Measurements from ENCODE around the gene MED31. TPM values are rescaled to one million over a fixed set of nuclear protein-coding genes. Genes with fewer than 3 reads are reported as not detected.
"Not testable (repeated sequence)": the region's sequence is repeated elsewhere in the genome, so short reads cannot be mapped to it uniquely, and the experiment has no call there.

Gene MED31
- total RNA-seq, 1 donor from 2014 or later = 19.1 TPM

DNA sequence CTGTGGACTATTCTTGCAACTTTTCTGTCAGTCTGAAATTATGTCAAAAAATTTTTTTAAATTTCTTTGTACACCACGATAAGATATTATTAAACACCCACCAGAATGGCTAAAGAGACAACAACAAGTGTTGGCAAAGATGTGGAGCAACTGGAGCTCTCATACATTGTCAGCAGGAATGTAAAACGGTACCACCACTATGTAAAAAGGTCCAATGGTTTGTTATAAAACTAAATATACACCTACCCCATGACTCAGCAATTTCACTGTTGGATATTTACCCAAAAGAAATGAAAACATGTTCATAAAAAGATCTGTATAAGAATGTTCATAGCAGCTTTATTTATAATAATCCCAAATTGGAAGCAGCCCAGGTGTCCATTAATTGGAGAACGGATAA is 18.1 kb downstream of the MED31 start:
- intact Hi-C loops (cut with micrococcal nuclease) = no loop called here

DNA sequence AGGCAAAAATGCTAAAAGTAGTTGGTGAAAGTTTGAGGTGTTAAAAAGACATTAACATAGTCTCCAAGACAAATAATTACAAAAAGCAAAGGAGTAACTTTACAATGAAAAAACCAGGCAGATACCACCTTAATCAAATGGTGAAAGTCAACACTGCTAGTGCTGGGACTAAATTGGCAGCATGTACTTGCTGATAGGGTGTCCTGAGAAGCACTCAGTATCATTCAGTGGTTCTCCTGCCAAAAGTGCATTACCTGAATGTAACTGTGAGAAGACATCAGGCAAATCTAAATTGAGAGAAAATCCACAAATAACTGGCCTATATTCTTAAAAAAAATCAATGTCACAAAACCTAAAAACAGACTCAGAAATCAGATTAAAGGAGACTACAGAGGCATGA is 18.9 kb downstream of the MED31 start:
- intact Hi-C loops (cut with micrococcal nuclease) = no loop called here

DNA sequence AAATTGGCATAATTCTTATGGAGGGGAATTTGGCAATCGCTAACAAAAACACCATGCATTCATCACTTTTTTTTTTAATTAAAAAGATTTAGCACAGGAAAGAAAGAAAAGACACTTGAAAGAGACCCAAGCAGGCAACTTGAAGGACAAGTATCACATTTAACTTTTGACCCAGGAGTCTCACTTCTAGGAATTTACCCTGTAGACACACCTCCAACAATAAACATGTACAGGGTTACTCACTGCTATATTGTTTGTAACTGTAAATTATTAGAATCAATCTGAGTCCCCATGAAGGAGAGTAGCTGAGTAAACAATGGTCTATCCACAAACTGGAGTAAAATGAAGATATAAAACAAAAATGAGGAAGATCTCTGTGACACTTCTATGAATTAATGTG is 21.0 kb downstream of the MED31 start:
- intact Hi-C loops (cut with micrococcal nuclease) = no loop called here

DNA sequence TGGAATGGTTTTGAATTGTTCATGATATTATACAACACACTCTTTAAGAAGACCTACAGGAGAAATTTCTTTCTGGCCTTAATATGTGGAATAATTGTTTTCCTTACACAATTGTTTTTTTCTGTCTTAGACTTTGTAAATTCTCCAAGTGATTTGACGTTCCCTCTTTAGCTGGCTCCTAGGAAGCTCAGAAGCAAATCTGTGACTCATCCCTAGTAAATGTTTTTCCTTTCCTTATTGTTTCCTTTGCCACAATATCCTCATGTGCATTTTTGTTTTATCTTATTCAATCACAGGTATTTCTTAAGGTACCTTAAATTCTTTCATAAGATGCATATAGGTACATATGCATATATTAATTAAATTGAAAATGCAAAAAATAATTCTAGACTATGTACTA is 24.4 kb downstream of the MED31 start:
- intact Hi-C loops (cut with micrococcal nuclease) = no loop called here

DNA sequence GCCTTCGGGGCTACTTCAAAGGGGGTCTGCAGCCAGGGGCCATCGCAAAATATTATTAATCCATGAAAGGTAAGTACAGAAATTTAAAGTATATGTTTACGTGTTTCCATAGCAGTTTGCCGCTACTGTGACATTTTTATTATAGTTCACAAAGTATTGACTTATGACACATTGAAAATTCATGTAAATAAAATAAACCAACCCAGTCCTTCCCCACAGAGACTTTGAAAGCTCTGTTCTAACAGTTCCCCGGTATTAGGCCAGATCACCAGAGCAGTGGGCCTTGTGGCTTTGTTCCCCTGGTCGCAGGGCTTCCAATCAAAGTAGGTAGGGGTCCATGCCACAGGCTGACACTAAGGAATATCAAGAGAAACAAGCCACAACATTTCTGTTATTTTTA is 24.8 kb downstream of the MED31 start:
- intact Hi-C loops (cut with micrococcal nuclease) = no loop called here

DNA sequence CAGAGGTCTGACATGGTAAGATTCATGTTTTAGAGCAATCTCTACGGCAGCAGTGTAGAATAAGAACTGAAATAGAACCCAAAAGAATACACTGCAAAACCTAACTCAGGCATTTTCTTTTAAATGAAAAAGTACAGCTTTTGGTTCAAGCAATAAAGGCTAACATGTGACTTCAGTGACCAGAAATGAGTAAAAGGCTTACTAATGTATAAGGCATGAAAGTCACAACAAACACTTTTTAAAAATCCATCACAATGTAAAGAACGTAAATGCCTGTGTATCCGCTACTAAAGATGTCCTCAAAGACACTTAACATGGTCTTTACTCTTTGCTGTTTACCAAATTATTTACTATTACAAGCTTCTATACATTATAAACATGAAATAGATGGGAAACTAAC is 27.5 kb downstream of the MED31 start:
- intact Hi-C loops (cut with micrococcal nuclease) = no loop called here

DNA sequence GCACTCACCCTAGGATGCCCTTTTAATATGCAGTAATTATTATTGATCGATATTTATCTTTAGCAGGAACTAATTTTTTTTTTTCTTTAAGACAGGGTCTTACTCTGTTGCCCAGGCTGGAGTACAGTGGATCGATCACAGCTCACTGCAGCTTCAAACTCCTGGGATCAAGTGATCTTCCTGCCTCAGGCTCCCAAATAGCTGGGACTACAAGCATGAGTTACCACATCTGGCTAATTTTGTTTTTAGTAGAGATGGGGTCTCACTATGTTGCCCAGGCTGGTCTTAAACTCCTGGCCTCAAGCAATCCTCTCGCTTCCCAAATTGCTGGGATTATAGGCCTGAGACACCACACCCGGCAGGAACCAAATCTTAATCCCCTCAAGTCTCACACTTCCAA is 40.2 kb downstream of the MED31 start:
- intact Hi-C loops (cut with micrococcal nuclease) = no loop called here

DNA sequence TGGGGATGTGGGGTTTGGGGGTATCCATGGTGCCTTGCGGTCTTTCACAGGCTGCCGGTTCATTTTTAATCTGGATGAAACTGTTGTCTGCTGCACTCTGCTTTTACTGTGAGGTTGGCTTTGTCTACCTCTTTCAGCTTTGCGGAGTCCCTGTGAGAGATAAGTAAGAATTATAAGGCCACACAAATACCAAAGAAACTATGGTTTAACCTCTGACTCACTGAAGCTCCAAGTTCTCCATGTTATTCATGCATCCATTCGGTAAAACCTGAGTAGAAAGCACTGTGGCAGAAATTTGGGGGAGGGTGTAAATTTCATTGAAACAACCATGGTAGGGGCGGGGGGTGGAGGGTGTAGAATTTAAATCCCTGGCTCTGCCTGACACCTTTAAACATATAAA is 41.4 kb downstream of the MED31 start:
- intact Hi-C loops (cut with micrococcal nuclease) = no loop called here

DNA sequence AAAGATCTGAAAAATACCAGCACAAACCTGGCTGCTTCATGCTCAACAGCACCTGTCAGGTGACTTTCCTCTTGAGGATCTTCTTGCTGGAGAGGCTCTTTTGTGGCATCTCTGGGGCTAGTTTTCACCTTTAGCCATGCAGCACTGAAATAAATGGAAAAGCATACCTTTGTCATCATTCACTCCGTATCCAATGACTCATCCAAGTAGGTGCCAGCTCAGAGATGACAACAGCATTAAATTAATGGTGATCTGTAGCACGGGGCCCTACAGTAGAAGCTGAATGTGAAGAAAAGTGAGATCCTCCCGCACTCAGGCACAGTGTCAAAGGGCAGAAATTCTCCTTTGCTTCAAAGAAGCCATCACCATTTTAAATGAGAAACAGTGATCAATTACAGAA is 43.1 kb downstream of the MED31 start:
- intact Hi-C loops (cut with micrococcal nuclease) = no loop called here

DNA sequence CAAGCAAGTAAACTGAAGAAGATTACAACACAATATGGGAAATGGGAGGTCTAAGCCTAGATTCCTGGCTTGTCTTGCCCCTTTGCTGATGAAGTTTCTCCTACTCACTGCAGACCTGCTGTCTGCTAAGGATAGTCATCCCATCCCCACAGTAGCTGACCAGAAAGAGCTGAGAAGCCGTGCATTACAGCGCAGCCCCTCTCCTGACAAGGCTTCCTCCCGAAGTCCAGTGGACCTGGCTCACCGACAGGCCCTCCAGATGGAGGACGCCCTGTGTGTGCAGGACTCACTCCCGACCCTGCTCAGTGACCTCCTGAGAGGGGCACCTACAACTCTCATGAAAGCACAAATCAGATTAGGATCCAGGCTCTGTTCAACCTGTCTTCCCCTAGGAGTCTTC is 46.3 kb downstream of the MED31 start:
- intact Hi-C loops (cut with micrococcal nuclease) = no loop called here

DNA sequence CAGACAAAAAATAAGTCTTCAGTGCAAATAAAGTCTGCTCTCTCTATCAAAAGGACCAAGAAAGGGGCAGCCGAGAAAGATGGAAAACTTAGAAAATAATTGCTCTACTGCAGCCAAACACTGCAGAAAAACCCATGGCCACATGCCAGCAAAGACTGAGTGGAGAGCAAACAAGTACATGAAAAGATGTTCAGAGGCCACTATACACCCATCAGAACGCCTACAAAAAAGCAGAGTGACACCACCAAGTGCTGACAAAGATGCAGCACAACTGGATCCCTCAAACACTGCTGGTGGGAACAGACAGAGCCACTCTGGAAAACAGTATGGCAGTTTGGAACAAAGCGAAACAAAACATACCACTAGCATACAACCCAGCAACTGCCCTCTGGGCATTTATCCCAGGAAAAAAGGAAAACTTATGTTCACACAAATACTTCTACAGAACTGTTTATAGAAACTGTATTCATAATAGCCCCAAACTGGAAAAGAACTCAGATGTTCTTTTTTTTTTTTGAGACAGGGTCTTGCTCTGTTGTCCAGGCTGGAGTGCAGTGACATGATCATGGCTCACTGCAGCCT is 47.6 kb downstream of the MED31 start:
- intact Hi-C loops (cut with micrococcal nuclease) = no loop called here

DNA sequence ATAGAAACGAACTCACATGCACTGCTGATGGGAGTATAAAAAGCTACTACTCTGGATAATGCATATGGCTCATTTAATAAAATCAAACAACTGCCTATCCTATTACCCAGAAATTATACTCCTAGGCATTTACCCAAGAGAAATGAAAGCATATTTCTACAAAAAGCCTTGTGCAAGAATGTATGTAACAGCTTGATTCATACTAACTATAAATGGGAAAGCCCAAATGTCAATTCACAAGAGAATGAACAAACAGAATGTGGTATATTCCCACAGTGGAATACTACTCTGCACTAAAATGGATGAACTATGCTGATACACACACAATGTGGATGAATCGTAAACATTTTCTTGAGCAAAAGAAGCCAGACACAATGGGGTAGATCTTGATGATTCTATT is 49.3 kb downstream of the MED31 start:
- intact Hi-C loops (cut with micrococcal nuclease) = no loop called here

DNA sequence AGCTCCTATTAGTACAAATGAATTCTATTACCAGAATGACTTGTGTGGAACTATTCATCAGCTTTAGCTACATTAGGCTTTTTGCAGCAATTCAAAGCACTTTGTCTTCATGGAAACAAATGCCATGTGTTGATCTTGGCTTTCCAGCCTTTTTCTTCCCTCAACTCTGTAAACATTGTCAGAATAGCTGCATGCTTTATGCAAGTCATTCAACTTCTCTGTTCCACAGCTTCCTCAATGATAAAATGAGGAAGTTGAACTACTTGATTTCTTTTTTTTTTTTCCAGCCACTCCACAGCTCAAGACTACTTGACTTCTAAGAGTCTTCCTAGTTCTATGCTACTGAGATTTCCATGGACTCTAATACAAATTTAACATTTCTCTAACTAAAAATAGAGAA is 52.0 kb downstream of the MED31 start:
- intact Hi-C loops (cut with micrococcal nuclease) = no loop called here

DNA sequence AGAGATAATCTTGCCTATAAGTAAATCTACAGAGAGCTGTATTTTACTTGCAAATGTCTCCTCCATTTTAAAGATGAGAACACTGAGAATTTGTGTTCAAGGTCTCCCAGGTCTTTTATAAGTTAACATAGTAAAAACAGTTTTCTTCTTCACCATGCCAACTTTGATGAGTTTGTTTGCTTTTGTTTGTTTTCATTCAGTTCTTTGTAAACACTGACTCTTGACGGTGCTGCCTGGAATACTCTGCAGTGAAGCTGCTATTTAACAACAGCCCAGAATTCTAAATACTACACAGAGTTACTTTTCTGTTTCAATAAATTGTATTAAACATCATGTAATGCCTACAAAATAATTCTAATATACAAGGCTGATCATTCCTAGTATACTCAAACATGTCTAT is 53.7 kb downstream of the MED31 start:
- intact Hi-C loops (cut with micrococcal nuclease) = no loop called here

DNA sequence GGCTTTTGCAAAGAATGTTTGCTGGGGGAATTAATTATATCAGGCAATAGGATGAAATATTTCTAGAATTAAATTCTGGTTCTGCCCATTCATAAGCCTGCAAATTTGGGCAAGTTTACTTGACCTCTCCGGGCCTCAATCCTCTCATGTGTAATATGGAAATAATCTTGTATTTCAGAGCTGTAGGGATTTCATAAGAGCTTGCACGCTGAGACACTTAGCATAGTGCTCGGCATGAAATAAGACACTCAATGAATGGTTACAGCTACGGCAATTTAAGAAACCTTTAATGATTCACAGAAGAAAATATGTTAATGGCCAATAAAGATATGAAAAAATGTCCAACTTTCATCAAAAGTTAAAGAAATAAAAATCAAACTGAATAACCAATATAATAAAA is 54.5 kb downstream of the MED31 start:
- intact Hi-C loops (cut with micrococcal nuclease) = no loop called here

DNA sequence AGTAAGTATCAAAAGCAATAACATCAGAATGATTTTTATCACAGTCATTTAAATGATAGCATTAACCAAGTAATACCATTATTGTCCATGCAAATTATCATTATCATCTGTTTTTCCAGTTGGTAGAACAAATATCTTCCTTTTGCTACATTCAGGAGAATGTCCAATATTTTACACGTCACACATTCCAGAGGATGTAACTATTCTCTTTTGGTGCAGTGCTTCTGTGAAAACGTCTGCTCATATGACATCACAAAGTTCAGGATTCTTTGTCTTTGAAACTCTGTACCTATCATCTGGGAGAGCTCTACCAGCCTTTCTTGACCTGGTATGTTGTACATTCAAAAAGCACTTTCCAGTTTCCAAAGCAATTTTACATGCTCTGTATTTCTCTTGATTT is 54.9 kb downstream of the MED31 start:
- intact Hi-C loops (cut with micrococcal nuclease) = no loop called here

DNA sequence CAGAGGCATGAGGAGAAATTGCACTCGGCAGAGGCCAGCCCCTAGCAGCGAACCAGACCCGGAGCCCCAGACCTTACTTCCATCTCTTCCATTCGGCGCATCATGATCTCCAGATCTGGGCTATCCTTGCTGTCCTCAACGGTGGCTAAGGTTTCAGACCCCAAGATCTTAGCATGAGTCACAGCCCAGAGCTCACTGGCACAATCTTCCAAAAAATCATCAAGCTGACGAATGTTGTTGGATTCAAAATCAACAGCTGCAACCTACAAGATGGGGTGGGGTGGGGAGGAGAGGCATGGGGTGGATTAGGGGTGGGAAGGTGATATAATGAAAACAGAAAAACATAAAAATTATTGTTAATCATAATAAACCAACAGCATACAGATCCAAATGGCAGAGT is 55.3 kb downstream of the MED31 start:
- intact Hi-C loops (cut with micrococcal nuclease) = no loop called here

DNA sequence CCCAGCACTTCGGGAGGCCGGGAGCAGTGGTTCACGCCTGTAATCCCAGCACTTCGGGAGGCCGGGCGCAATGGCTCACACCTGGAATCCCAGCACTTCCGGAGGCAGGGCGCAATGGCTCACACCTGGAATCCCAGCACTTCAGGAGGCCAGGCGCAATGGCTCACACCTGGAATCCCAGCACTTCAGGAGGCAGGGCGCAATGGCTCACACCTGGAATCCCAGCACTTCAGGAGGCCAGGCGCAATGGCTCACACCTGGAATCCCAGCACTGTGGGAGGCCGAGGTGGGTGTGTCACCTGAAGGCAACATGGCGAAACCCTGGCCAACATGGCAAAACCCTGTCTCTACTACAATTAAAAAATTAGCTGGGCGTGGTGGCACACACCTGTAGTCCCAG is 58.0 kb downstream of the MED31 start:
- intact Hi-C loops (cut with micrococcal nuclease) = not testable (repeated sequence)

Other genes with a start within 250 kb of the MED31 start
- gene AIPL1, start 216.5 kb downstream of the MED31 start, total RNA-seq = not detected in 2 replicates
- 20.5 and 24.9 TPM in 2 replicates for gene PIMREG, start 207.2 kb downstream of the MED31 start, total RNA-seq
- gene PITPNM3, start 95.0 kb downstream of the MED31 start, total RNA-seq = 0.50 and 0.77 TPM in 2 replicates
- gene KIAA0753, start 10.9 kb downstream of the MED31 start, total RNA-seq = 16.5 and 19.1 TPM in 2 replicates
- gene TXNDC17, start 10.5 kb downstream of the MED31 start, total RNA-seq = 76.9 and 82.4 TPM in 2 replicates
- 1.6 and 1.7 TPM in 2 replicates for gene C17orf100, start 157 bp upstream of the MED31 start, total RNA-seq
- gene SLC13A5, start 61.8 kb upstream of the MED31 start, total RNA-seq = not detected in 2 replicates
- gene XAF1, start 104.4 kb upstream of the MED31 start, total RNA-seq = 199 and 213 TPM in 2 replicates
- gene FBXO39, start 124.6 kb upstream of the MED31 start, total RNA-seq = 1.6 TPM in 2 replicates
- not detected in 2 replicates for gene TEKT1, start 180.1 kb upstream of the MED31 start, total RNA-seq